NCI-H460 (cell line): ENCODE results near the gene PLA2G4D. TPM values are rescaled to one million over a fixed set of nuclear protein-coding genes. Genes with fewer than 3 reads are reported as not detected.

ENCODE experiments used
- DNase-seq: peaks from one replicate; pipeline ENCODE4 v3.0.0-alpha.2; 2016; ENCODE audit warnings: low read depth; ENCODE audit errors: extremely low read depth
- polyA plus RNA-seq: library from polyadenylated mRNA; depleted of rRNA; stranded (reverse); fragments of >200 nt; gene quantifications from 2 replicates; pipeline ENCODE4 v1.2.3, GENCODE V29; 2014; cell fraction: nucleus; rRNA removed
- total RNA-seq: library from RNA; depleted of rRNA; stranded (reverse); fragments of >200 nt; shearing (Covaris generic); gene quantifications from 2 replicates; pipeline ENCODE4 v1.2.3, GENCODE V29; 2014; rRNA removed

PLA2G4D gene, protein sequence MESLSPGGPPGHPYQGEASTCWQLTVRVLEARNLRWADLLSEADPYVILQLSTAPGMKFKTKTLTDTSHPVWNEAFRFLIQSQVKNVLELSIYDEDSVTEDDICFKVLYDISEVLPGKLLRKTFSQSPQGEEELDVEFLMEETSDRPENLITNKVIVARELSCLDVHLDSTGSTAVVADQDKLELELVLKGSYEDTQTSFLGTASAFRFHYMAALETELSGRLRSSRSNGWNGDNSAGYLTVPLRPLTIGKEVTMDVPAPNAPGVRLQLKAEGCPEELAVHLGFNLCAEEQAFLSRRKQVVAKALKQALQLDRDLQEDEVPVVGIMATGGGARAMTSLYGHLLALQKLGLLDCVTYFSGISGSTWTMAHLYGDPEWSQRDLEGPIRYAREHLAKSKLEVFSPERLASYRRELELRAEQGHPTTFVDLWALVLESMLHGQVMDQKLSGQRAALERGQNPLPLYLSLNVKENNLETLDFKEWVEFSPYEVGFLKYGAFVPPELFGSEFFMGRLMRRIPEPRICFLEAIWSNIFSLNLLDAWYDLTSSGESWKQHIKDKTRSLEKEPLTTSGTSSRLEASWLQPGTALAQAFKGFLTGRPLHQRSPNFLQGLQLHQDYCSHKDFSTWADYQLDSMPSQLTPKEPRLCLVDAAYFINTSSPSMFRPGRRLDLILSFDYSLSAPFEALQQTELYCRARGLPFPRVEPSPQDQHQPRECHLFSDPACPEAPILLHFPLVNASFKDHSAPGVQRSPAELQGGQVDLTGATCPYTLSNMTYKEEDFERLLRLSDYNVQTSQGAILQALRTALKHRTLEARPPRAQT
- not detected in 2 replicates for total RNA-seq
- polyA plus RNA-seq: not detected in 2 replicates

DNA sequence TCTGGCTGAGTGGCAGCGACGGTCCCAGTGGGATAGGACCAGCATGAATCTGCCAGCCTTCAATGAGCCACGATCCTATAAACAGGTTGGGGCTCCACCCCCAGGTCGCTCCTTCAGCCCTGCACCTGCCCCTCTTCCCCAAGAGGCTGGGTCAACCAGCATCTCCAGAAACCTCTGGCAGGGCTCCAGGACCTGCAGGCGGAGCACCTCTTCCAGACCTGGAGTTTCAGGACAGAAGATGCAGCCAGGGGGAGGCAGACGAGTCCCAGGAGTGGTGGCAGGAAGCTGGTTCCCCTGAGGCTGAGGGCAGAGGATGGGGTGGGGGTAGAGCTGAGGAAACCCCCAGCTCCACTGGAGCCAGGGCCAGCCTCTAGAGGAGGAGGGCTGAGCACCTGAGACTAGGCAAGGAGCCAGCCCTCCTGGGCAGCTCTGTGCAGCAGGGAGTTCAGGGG lies at the start of gene PLA2G4D:
TSS of gene PLA2G4D (minus strand) at position 51 of the 452 bp plus-strand sequence. CDS start 103 bp downstream, outside the sequence.
- no peak for DNase-seq

DNA sequence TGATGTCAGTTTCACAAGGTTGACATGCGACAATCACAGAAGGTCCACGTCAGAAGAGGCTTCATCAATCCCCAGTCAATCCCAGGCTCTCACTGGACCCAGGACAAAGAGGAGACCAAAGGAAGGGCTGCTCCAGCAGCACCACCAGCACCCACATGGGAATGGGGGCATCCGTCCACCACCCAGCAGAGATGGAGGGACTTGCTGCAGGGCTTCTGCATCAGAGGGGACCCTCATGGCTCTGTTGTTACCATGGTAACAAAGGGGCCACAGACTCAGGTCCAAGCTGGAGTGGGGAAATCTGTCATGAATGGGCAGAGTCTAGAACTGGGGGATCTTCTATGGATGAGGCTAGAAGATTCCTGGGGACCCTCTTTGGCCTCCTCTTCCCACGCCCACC lies 49.0 kb upstream of the PLA2G4D start:
- DNase-seq: no peak

DNA sequence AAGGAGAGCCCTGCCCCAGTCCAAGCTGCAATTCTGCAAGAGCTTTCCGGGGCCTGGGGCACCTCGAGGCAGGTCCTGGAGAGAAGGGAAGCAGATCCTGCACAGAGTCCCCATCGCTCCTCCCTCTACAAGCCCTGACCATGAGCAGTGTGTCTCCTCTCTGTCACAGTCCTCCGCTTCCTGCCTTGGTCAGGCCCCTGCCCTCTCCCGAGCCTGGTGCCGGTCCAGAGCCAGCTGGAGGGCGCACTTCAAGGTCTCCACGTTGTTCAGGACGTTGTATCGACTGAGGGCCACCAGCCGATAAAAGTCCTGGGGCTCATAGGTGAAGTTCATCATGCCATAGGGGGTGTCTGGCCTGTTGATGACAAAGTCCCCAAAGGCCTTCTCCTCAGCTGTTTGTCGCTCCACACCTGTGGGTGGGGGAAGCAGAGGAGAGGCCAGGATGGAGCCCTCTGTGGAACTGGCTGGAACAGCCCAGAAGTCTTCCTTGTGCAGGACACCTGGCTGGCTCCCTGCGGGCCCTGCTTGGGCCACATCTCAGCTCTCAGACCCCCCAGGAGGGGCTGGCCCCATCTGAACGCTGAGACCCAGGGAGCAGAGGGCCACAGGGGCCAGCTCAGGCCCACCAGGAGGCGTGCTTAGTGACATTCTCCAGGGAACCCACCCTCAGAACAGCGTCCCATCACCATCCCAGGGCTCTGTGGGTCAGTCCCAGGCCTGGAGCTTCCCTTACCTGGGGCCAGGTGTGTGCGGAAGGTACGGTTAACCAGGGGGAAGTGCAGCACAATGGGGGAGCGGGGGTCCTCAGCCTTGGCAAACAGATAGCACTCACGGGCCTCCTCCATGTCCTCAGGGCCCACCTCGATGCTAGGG lies 47.7 kb upstream of the PLA2G4D start:
- no peak for DNase-seq

DNA sequence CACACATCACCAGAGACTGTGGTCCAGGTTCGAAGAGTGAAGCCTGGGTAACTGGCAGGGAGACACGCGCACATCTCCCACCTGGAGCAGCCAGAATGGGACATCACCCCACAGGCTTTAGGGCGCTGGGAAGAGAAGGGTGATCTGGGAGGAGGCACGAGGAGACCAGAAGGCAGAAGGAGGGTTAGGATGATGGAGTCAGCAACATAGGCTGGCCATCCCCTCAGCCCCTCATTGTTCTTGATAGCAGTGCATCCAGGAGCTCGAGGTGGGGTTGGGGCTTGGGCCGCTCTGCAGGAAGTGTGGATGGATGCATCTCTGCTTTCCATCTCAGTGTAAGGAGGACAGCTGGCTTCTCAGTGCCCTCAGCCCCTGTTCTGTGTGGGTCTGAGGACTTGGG lies 46.9 kb upstream of the PLA2G4D start:
- DNase-seq: no peak

DNA sequence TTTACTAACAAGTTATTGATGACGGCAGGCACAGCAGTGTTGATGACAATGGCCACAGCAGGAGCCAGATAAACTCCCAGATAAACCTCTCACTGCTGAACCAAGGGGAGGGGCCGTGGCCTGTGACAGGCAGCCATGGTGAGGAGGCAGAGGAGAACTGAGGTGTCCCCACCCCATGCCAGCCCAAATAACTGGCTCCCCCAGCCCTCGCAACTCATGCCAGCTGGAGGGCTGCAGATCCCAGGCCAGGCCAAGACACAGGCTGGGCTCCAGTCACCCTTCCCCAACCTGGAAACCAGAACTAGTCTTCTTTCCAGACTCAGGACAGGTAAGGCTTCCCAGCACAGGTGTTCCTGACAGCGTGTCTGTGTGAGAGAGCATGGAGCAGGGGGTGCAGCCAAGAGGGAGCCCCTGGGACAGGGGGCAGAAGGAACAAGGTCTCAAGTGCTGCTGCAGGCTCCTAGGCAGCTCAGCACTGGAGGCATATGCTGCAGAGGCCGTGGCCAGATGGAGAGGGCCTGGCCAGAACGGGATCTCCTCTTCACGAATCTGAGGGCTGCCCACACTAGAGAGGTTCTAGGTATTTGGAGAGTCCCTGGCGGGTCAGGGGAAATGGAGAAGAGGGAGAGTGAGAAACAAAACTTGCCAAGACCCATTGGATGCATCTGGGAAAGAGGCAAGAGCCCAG lies 46.2 kb upstream of the PLA2G4D start:
- no peak for DNase-seq

DNA sequence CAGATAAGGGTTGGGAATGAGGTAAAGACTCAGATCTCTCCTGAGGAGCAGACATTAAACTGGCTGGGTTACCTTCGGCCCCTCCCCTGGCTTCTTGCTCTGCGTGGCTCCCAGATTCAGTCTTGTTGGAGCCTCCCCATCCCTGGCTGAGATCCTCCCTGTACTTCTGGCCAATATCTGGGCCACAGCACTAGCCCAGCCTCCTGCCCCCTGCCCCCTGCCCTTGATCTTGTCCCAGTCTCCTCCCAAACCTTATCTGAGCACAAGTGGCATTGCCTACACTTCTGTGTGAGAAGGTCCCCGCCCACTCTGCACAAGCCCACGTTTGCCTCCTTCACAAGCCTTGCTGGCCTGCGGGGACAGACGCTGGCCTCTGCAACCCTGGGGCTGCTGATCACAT lies 45.2 kb upstream of the PLA2G4D start:
- no peak for DNase-seq

DNA sequence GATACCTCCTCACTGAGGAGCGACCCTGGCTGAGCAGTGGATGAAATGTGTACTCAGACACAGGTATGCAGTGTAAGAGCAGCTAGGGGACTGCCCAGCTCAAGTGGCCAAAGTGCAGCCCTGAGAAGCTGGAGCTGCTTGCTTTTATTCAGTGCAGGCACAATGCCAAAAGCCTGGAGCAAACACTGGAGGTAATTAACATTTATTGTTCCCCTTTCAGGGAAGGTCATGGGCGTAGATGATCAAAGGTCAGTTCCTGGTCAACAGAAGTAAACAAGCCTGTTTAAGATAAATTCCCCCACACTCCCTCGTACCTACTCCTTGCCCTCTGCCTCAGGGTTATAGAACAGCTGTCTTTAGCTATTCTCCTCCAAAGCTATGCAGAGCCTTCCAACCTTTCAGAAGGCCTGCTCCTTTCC lies 44.6 kb upstream of the PLA2G4D start:
- no peak for DNase-seq

DNA sequence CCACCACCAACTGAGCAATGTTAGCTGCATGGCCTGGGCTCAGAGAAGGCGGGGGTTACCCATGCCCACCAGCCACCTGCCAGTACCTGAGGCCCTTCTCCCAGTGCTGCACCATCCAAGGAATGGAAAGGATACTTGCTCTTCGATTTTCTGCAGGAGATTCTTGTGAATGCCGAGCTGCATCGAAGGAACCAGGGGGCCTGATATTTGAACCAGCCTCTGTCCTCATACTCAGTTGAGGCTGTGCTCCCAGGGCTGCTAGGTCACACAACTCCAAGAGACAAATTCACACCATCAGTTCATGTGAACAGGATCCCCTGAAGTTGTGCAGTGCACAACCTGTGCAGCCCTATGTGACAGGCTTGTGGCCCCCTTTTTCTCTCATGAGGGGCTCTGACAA lies 44.0 kb upstream of the PLA2G4D start:
- DNase-seq: no peak

DNA sequence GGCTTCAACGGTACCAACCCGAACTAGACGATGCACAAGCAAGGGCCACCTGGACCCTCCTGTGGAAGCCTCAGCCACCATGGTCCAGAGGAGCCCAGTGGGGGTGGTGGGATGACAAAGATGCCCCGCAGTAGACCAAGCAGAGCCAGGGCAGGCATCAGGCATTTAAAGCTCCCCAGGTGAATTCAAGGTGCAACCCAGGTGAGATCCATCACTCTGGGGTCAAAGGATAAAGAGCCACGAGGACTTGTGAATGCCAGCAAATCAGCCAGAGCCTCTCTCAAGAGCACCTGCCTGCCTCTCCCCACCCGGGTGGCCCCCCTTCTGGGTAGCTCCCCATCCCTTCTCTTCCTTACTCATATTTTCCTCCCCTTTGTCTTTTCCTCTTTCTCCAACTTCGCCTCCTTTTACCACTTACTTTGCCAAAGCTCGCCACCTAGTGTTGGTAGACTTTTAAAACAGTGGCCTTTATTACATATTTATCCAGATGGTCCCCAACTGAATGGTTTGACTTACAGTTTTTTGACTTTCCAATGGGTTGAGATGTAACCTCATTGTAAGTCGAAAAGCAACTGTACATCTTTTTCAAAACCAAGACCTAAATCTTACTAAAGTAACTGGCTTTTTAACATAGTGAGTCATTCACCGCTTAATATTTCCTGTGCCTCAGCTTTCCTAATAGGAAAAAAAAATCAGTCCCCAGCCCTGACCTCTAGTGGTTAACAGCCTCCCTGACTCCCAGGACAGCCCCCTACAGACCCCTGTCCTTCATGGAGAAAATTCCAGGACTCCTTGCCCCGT lies 43.3 kb upstream of the PLA2G4D start:
- peak; percentile 33 for DNase-seq

DNA sequence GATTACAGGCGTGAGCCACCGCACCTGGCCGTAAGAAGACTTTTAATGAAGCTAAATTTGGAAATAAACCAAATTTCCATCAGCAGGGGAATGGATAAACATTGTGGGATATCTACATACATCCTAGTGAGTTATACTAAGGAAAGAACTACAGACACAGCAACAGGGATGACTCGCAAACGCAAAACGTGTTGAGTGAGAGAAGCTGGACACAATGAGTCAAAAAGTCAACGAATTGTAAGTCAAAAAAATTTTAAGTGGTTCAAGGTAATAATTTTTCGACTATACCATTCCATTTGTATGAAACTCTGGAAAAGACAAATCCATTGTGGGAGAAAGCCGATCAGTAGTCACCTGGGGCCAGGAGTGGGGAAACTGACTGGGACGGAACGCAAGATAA lies 42.2 kb upstream of the PLA2G4D start:
- no peak for DNase-seq

DNA sequence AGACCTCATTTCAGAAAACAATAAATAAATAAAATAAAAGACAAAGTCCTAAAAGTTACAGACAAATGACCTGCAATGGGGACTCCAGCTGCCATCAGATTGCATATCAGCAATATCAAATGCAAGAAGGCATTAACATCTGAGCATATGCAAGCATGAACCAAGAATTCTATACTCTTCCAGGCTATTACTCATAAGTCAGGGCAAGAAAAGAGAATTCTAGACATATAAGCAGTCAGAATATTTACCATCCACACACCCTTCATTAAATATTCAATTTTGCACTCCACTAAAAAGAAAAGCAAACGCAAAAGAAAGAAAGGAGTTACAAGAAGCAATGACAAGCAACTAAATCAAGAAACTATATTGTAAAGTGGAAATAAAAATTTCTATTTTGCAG lies 41.0 kb upstream of the PLA2G4D start:
- no peak for DNase-seq

DNA sequence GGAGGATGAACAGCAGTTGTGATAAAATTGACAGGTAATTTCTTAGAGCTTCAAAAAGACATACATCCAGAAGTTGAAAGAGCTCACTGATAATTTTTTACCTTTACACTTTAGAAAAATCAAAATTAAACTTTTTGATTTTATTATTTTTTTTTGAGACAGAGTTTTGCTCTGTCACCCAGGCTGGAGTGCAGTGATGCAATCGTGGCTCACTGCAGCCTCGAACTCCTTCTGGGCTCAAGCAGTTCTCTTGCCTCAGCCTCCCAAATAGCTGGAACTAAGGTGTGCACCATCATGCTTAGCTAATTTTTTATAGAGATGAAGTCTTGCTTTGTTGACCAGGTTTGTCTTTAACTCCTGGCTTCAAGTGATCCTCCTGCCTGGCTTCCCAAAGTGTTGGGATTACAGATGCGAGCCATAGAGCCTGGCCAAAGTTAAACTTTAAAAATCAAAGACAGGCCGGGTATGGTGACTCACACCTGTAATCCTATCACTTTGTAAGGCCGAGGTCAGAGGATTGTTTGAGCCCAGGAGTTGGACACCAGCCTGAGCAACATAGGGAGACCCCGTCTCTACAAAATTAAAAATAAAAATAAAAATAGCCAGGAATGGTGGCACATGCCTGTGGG lies 40.4 kb upstream of the PLA2G4D start:
- DNase-seq: no peak

DNA sequence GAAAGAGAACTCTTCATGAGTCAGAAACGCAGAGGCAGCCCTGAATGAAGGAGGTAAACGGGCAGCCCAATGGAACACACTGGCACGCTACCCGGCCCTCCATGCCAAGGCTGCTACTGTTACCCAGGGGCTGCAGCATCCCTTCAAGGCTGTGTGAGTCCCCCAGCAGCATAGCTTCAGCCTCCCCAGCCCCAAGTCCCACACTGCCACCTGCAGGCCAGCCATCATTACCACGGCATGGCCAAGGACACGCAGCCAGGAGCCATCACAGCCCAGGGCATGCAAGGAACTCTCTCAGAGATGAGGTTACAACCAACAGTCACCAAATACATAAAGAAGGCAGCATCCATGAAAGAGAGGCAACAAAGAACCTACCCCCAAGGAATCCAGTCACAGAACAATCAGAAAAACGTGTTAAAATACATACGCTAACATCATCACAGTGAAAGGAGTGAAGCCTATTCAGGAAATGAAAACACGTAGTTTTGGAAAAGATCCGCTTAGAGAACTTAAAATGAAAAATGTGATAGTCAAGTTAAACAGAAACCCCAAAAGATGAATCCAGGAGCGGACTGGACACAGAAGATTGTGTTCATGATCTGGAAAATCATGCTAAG lies 39.6 kb upstream of the PLA2G4D start:
- peak; percentile 41 for DNase-seq

DNA sequence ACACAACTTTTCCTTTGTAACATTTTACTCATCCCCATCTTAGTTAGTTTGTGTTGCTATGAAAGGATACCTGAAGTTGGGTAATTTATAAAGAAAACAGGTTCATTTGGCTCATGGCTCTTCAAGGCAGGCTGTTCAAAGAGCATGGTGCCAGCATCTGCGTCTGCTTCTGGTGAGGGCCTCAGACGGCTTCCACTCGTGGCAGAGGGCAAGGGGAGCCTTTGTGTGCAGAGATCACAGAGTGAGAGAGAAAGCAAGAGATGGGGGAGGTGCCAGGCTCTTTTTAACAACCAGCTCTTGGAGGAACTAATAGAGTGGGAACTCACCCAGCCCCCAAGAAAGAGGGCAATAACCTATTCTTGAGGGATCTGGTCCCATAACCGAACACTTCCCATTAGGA lies 39.0 kb upstream of the PLA2G4D start:
- no peak for DNase-seq

DNA sequence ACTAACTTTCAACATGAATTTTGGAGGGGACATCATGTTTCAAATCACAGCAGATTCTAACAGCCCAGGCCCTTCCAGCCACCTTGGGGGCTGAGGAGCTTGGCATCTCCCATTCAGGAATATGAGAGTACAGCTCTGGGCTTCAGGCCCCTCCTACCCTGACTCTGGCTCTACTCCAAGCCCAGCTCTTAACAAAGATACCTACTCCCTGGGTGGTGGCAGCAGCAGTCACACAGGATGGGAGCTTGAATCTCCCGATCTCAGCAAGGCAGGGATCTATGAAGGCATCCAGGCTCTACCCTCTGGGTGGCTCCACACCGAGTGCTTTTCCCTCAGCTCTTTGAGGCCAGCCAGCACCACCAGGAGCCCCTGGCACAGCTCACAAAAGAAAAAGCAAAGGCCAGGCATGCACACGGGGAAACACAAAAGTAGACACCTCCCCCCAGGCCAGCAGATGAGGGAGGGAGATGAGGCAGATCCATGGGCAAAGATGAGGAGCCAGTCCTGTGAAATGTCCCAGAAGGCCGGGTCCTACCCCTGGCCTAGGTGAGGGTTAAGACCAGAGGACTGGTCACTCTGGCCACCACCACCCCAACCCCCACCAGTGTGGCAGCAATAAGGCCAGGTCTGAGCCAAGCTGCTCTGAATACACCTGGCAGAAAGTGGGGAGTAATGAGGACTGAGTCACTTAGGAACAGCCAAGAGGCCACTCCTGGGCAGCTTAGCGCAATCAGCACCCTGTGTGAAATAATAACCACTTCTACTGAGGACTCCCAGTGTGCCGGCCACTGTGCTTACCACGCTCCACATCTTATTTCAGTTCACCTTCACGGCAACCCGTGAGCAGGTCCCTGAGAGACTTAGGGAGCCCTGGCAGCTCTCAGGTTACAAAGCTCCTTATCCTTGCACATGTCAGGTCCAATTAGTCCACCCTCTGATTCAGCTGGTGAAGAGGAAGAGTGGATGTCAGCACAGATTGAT lies 37.8 kb upstream of the PLA2G4D start:
- no peak for DNase-seq

DNA sequence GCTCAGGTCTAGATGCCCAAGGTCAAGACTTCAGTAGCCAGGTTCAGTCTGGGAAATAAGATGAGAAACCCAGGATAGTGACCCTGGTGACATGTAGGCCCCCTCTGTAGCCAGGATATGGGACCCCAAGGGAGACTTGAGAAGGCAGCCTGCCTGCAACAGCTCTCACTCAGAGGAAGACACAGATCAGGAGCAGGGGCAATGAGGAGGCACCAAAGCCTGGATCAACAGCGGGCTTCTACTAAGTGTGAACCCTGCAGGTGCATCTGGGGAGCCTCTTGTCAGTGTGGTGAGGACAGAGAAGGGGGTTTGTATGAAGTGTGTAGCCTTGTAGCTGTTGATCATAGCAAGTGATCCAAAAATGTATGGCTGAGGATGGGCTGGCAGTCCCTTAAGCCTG lies 36.6 kb upstream of the PLA2G4D start:
- DNase-seq: no peak
